Body of pancreas (tissue), 4 donors: ENCODE measurements around the gene CDK11B.

Experiments
- CTCF ChIP-seq, 7 experiments: fragments of 450-650 bp in 4 of 7; fragments of 200-600 bp in 3 of 7; sonication (generic) in 3 of 7; IDR thresholded peaks; one replicate each; pipeline ENCODE4 v1.5.1; 2016 to 2019; ENCODE audit warnings: antibody characterized with exemption in 7 of 7
- POLR2A ChIP-seq, 3 donors: fragments of 450-650 bp; IDR thresholded peaks; one replicate each; pipeline ENCODE4 v1.6.1; 2016; ENCODE audit warnings: antibody characterized with exemption in 3 of 3, mild to moderate bottlenecking in 2 of 3

- no peak for TF ChIP-seq CTCF (IDR thresholded peaks at IDR 0.05)
- TF ChIP-seq POLR2A (IDR thresholded peaks at IDR 0.05): no peak
Observed at GRCh38 chr1:1623181-1623630, 35.6 kb downstream of the CDK11B start.
